Coronary artery (tissue), 2 donors: Measurements from ENCODE around the gene YJEFN3.

ENCODE experiments used
- DNase-seq: peaks from one replicate; pipeline ENCODE4 v3.0.0-alpha.2; 2017; ENCODE audit warnings: low spot score
- H3K27ac ChIP-seq, 2 donors: fragments of 200-600 bp; sonication (generic); one replicate each; pipeline ENCODE4 v1.5.1; 2016 to 2019
- H3K4me3 ChIP-seq: fragments of 200-600 bp; sonication (generic); 2 replicates; pipeline ENCODE4 v1.5.1; 2016; ENCODE audit warnings: mild to moderate bottlenecking, moderate library complexity
- CTCF ChIP-seq: fragments of 200-600 bp; sonication (generic); IDR thresholded peaks from one replicate; pipeline ENCODE4 v1.5.1; 2019; ENCODE audit warnings: antibody characterized with exemption

The YJEFN3 gene

GRCh38 chr19:19561946-19562664, 33.4 kb downstream of the YJEFN3 start:
- no peak overlapping the region for H3K27ac ChIP-seq
- no peak for TF ChIP-seq CTCF
- H3K4me3 ChIP-seq: no peak overlapping the region
- no peak for DNase-seq

- no peak overlapping the region for H3K4me3 ChIP-seq
- DNase-seq: no peak
- no peak overlapping the region for H3K27ac ChIP-seq
- TF ChIP-seq CTCF: no peak
These were observed 34.1 kb downstream of the YJEFN3 start for GRCh38 chr19:19562665-19563347.

DNA sequence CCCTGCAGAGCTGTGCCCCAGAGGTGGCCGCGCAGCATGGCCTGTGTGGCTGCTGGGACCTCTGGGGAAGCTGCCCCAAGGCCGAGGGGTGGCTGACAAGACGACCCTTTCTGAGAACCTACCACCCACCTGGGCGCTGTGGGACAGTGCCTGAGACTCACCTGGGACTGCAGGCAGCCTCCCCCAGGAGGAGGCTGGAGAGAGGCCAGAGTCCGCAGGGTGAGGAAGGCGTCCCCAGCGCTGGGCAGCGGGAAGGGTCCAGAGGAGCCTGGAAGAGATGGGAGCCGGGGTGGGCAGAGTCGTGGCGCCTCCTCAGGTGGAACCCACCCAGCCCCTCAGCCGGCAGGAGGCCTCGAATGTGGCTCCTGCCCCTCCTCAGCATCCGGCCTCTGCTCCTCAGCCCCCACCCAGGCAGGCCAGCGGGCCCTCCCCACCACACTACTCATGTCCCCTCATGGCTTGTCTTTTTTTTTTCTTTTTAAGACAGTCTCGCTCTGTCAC, 34.7 kb downstream of the YJEFN3 start:
- no peak for DNase-seq
- Histone ChIP-seq H3K4me3 (no peak overlapping the region), H3K27ac (no peak overlapping the region)
- TF ChIP-seq CTCF: no peak

GRCh38 chr19:19566306-19566705, 37.6 kb downstream of the YJEFN3 start:
- H3K4me3 ChIP-seq: no peak overlapping the region
- DNase-seq: no peak
- TF ChIP-seq CTCF: no peak
- H3K27ac ChIP-seq: no peak overlapping the region

- Histone ChIP-seq H3K27ac (no peak overlapping the region), H3K4me3 (no peak overlapping the region)
- no peak for DNase-seq
- TF ChIP-seq CTCF: no peak
These were observed 38.7 kb downstream of the YJEFN3 start for GRCh38 chr19:19567391-19567790.

GRCh38 chr19:19568802-19569756, 40.4 kb downstream of the YJEFN3 start:
- TF ChIP-seq CTCF: no peak
- no peak for DNase-seq
- no peak overlapping the region for H3K27ac ChIP-seq
- no peak overlapping the region for H3K4me3 ChIP-seq
